GM18520 (cell line): Measurements from ENCODE around the gene ASCL5.

ENCODE experiments used
- ATAC-seq: cut with Tn5 transposase; IDR thresholded peaks from one replicate; pipeline ENCODE4 v1.9.1; 2021; ENCODE audit not compliant: unreplicated experiment

Gene ASCL5

GRCh38 chr1:201153474-201154388 is 26.7 kb upstream of the ASCL5 start:
- peak; percentile 20 for ATAC-seq

- no peak for ATAC-seq
Observed at GRCh38 chr1:201149400-201149799, 22.4 kb upstream of the ASCL5 start.

- no peak for ATAC-seq
Observed at GRCh38 chr1:201147396-201148015, 20.5 kb upstream of the ASCL5 start.

- ATAC-seq = no peak
Observed at GRCh38 chr1:201146626-201147390, 19.8 kb upstream of the ASCL5 start.

GRCh38 chr1:201145816-201146215 is 18.8 kb upstream of the ASCL5 start:
- ATAC-seq = no peak

GRCh38 chr1:201145132-201145531 is 18.1 kb upstream of the ASCL5 start:
- no peak for ATAC-seq

- no peak for ATAC-seq
Observed at GRCh38 chr1:201144701-201145100, 17.7 kb upstream of the ASCL5 start.

GRCh38 chr1:201143726-201144635 is 17.0 kb upstream of the ASCL5 start:
- ATAC-seq = no peak

- ATAC-seq = no peak
Observed at GRCh38 chr1:201142849-201143725, 16.1 kb upstream of the ASCL5 start.

GRCh38 chr1:201142011-201142848 is 15.2 kb upstream of the ASCL5 start:
- no peak for ATAC-seq

- no peak for ATAC-seq
Observed at GRCh38 chr1:201141418-201141817, 14.4 kb upstream of the ASCL5 start.

- ATAC-seq = no peak
Observed at GRCh38 chr1:201140941-201141260, 13.9 kb upstream of the ASCL5 start.

GRCh38 chr1:201140235-201140940 is 13.4 kb upstream of the ASCL5 start:
- no peak for ATAC-seq

- ATAC-seq = no peak
Observed at GRCh38 chr1:201139756-201140155, 12.8 kb upstream of the ASCL5 start.

GRCh38 chr1:201139306-201139705 is 12.3 kb upstream of the ASCL5 start:
- no peak for ATAC-seq

- no peak for ATAC-seq
Observed at GRCh38 chr1:201138311-201138840, 11.4 kb upstream of the ASCL5 start.

GRCh38 chr1:201137579-201138310 is 10.8 kb upstream of the ASCL5 start:
- no peak for ATAC-seq
